Gastrocnemius medialis (tissue), 4 donors: ENCODE measurements around the gene TAS2R7. TPM values are rescaled to one million over a fixed set of nuclear protein-coding genes. Genes with fewer than 3 reads are reported as not detected.

Experiments used
- ATAC-seq, 2 donors: fragments of 150-250 bp; one replicate each; pipeline ENCODE4 v1.9.1; 2016
- DNase-seq, 2 donors: peaks; one replicate each; pipeline ENCODE4 v3.0.0-alpha.2; 2019
- H3K27ac ChIP-seq, 4 donors: fragments of 200-600 bp; sonication (generic); 1 replicate in 1 of 4; 2 replicates in 3 of 4; pipeline ENCODE4 v1.5.1; 2016 to 2018; ENCODE audit warnings: mild to moderate bottlenecking in 2 of 4, moderate library complexity in 1 of 4
- H3K27me3 ChIP-seq, 3 donors: fragments of 200-600 bp; sonication (generic) in 2 of 3; 1 replicate in 1 of 3; 2 replicates in 2 of 3; pipeline versions ENCODE4 v1.5.1 to v1.6.0; 2016 to 2019; ENCODE audit warnings: mild to moderate bottlenecking in 1 of 3, moderate library complexity in 1 of 3
- H3K36me3 ChIP-seq, 2 donors: fragments of 200-600 bp; sonication (generic) in 1 of 2; one replicate each; pipeline ENCODE4 v1.5.1; 2017 to 2018
- H3K4me1 ChIP-seq, 2 donors: fragments of 200-600 bp; sonication (generic) in 1 of 2; one replicate each; pipeline ENCODE4 v1.5.1; 2016 to 2017; ENCODE audit warnings: mild to moderate bottlenecking in 2 of 2
- H3K4me3 ChIP-seq, 4 donors: fragments of 200-600 bp; sonication (generic) in 3 of 4; 1 replicate in 1 of 4; 2 replicates in 3 of 4; pipeline ENCODE4 v1.5.1; 2016 to 2019; ENCODE audit warnings: mild to moderate bottlenecking in 2 of 4
- H3K9me3 ChIP-seq, 3 donors: fragments of 200-600 bp; sonication (generic) in 2 of 3; 1 replicate in 1 of 3; 2 replicates in 2 of 3; pipeline ENCODE4 v1.5.1; 2016 to 2019
- POLR2A ChIP-seq, 2 donors: fragments of 450-650 bp; IDR thresholded peaks; one replicate each; pipeline ENCODE4 v1.6.1; 2017; ENCODE audit warnings: antibody characterized with exemption in 2 of 2, mild to moderate bottlenecking in 2 of 2, moderate library complexity in 2 of 2
- in situ Hi-C, 4 donors: fragments of 200-750 bp; cut with MboI; loops; one replicate each; pipeline versions ENCODE4 v1.15.0 to v1.8.0; 2017; ENCODE audit warnings: low sequenced_read_pairs in 4 of 4
- intact Hi-C: fragments of 100-400 bp; cut with DNase I; formaldehyde crosslinking; loops from one replicate; pipeline ENCODE4 v1.15.1; 2023; ENCODE audit warnings: low total_unique reads
- total RNA-seq, 4 donors: library from RNA; depleted of rRNA; stranded (reverse); fragments of >200 nt; gene quantifications; one replicate each; pipeline versions ENCODE4 v1.1.0 to v1.2.3, GENCODE V29; 2016
- TF ChIP-seq, protein P1 (sequence below), 5 experiments: fragments of 450-650 bp in 3 of 5; fragments of 200-600 bp in 2 of 5; sonication (generic) in 2 of 5; IDR thresholded peaks in 4 of 5; conservative IDR thresholded peaks in 1 of 5; 1 replicate in 4 of 5; 2 replicates in 1 of 5; pipeline ENCODE4 v1.5.1; 2016 to 2019; ENCODE audit warnings: antibody characterized with exemption in 5 of 5, mild to moderate bottlenecking in 3 of 5, moderate library complexity in 3 of 5

The TAS2R7 gene
- total RNA-seq, 4 donors from 2014 or later, result not detected

DNA sequence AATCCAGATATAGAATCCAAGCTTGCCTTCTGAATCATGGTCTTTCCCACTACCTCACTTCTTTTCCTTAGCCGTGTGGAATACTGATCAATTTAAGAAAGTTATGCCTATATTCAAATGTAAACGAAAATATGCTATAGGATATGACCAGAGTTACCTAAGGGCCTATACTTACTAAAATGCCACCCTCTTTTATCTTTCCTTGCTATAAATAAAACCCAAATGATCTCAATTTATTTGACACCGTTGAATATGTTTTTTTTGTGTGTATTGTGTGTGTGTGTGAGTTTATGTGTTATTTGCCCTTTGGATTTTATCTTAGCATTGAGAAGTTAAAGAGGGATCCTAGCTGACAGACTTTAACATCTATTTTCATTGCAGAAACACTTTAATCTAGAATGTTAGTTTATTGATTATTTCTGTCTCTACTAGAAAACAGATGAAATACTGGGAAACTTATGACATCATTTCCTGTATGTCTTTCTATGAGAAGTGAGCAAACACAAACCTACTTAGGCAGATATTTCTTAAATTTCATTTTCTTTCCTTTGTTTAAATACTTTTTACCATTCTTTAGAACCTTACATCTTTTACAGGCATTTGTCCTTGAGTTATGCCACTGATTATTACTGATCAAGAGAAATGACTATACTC is 9.6 kb upstream of the TAS2R7 start:
- DNase-seq (no peak), ATAC-seq (no peak)
- Histone ChIP-seq H3K9me3 (no peaks in the 10 kb centered on the region), H3K4me3 (no peak overlapping the region), H3K27ac (no peak overlapping the region), H3K36me3 (no peaks in the 10 kb centered on the region), H3K27me3 (no peaks in the 10 kb centered on the region), H3K4me1 (no peaks in the 10 kb centered on the region)
- in situ Hi-C loops (no loop called here), intact Hi-C loops (no loop called here)
- TF ChIP-seq, protein P1, sequence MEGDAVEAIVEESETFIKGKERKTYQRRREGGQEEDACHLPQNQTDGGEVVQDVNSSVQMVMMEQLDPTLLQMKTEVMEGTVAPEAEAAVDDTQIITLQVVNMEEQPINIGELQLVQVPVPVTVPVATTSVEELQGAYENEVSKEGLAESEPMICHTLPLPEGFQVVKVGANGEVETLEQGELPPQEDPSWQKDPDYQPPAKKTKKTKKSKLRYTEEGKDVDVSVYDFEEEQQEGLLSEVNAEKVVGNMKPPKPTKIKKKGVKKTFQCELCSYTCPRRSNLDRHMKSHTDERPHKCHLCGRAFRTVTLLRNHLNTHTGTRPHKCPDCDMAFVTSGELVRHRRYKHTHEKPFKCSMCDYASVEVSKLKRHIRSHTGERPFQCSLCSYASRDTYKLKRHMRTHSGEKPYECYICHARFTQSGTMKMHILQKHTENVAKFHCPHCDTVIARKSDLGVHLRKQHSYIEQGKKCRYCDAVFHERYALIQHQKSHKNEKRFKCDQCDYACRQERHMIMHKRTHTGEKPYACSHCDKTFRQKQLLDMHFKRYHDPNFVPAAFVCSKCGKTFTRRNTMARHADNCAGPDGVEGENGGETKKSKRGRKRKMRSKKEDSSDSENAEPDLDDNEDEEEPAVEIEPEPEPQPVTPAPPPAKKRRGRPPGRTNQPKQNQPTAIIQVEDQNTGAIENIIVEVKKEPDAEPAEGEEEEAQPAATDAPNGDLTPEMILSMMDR (IDR thresholded peaks at IDR 0.05 in 4 of 5, conservative IDR thresholded peaks at IDR 0.05 in 1 of 5), result no peak
- no peak for TF ChIP-seq POLR2A (IDR thresholded peaks at IDR 0.05)

DNA sequence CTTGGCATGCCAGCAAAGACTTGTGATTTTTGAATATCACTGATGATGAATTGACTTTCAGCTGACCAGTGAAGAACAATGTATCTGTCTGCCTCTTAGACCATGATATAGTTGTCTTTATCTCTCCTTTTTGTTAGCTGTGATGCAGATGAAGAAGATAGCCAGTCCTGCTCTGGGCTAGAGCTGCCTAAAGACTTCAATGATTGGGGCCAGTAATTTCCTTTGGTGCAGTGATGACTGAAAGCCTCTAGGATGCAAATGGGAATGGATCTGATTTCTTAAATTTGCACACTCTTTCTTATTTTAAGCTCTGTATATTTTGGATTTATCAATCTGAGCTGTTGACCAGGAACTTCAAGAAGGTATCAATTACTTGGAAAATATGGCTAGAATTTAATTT is 7.6 kb upstream of the TAS2R7 start, which contains the start of gene TAS2R9:
TSS of gene TAS2R9 (minus strand) at position 101 of the 400 bp plus-strand sequence. CDS start at position 8, 93 bp downstream.
- intact Hi-C loops, result no loop called here
- no peaks in the 10 kb centered on the region for H3K9me3 ChIP-seq
- ATAC-seq, result no peak
- no peak within 1 kb of the TSS for H3K27ac ChIP-seq
- no peaks in the 10 kb centered on the region for H3K27me3 ChIP-seq
- H3K4me3 ChIP-seq, result no peak within 1 kb of the TSS
- in situ Hi-C loops, result no loop called here
- H3K4me1 ChIP-seq, result no peaks in the 10 kb centered on the region
- H3K36me3 ChIP-seq, result no peaks in the 10 kb centered on the region
- TF ChIP-seq, protein P1 (IDR thresholded peaks at IDR 0.05 in 4 of 5, conservative IDR thresholded peaks at IDR 0.05 in 1 of 5), result no peak
- TF ChIP-seq POLR2A (IDR thresholded peaks at IDR 0.05), result no peak
- no peak for DNase-seq

DNA sequence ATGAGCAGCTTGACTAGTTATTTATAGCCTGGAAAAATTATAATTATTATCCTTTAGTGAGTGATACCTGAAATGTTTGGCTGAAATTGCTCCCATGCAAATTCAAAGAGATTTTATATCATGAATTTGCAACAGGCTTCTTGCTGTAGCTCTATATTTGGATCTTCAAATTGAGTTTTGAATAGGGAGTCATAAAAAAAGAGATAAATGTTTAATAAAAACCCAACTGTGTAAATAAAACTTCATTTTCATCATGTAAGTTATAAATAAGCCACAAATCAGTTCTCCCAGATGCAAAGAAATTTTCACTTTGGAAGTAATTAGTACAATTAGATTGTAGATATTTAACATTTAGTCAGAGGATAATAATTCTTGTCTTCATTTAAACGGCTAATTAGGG is 4.8 kb upstream of the TAS2R7 start, which contains the start of gene TAS2R8:
TSS of gene TAS2R8 (minus strand) at position 101 of the 400 bp plus-strand sequence. CDS start 306 bp downstream, outside the sequence.
- DNase-seq, result no peak

DNA sequence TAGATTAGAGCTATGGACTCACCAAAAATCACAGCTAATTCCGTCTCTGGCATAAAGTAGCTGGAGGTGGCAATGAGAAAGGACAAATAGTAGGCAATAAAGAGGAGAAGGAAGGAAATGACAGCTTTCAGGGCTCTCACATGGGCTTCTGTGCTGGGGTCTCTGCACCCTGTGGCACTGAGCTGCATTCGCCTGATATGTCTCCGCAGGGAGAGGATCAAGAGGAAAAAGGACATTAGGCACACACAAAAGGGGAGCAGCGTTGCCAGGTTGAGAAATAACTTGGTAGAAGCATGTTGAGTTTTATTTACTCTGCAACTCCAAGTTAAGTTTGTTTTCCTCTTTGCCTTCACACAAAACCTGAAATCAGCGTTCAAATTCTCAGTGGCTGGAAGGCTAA is 686 bp downstream of the TAS2R7 start:
- ATAC-seq, result no peak
- intact Hi-C loops, result no loop called here
- TF ChIP-seq, protein P1 (IDR thresholded peaks at IDR 0.05 in 4 of 5, conservative IDR thresholded peaks at IDR 0.05 in 1 of 5), result no peak

More for the DNA sequence above, 4.8 kb upstream of the TAS2R7 start, which contains the start of gene TAS2R8:
- in situ Hi-C loops (no loop called here), intact Hi-C loops (no loop called here)
- Histone ChIP-seq H3K36me3 (no peaks in the 10 kb centered on the region), H3K4me3 (no peak within 1 kb of the TSS), H3K27me3 (no peaks in the 10 kb centered on the region), H3K4me1 (no peaks in the 10 kb centered on the region), H3K27ac (no peak within 1 kb of the TSS), H3K9me3 (no peaks in the 10 kb centered on the region)
- no peak for ATAC-seq
- TF ChIP-seq, protein P1 (IDR thresholded peaks at IDR 0.05 in 4 of 5, conservative IDR thresholded peaks at IDR 0.05 in 1 of 5), result no peak
- TF ChIP-seq POLR2A (IDR thresholded peaks at IDR 0.05), result no peak

More for the DNA sequence above, 686 bp downstream of the TAS2R7 start:
- Histone ChIP-seq H3K4me3 (no peak overlapping the region), H3K36me3 (no peaks in the 10 kb centered on the region), H3K9me3 (no peaks in the 10 kb centered on the region), H3K27me3 (no peaks in the 10 kb centered on the region), H3K27ac (no peak overlapping the region), H3K4me1 (no peaks in the 10 kb centered on the region)
- in situ Hi-C loops, result no loop called here
- DNase-seq, result no peak
